GM21390 (cell line): ENCODE data around the gene PCDHB15.
"Not testable (repeated sequence)": the region's sequence is repeated elsewhere in the genome, so short reads cannot be mapped to it uniquely, and the experiment has no call there.

Source experiments
- ATAC-seq: cut with Tn5 transposase; IDR thresholded peaks from one replicate; pipeline ENCODE4 v1.9.1; 2021; ENCODE audit not compliant: unreplicated experiment

PCDHB15 gene

DNA sequence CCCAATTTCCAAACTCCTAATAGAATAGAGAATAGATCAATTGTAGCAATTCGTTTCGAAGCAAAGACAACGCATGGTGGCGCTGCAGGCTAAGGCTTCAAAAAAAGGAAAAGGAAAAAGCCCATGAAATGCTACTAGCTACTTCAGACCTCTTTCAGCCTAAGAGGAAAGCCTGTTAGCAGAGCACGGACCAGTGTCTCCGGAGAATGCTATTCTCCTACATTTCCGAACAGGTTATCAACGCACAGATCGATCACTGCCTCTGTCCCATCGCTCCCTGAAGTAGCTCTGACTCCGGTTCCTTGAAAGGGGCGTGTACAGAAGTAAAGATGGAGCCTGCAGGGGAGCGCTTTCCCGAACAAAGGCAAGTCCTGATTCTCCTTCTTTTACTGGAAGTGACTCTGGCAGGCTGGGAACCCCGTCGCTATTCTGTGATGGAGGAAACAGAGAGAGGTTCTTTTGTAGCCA lies at the start of gene PCDHB15:
TSS of gene PCDHB15 (plus strand) at position 146 of the 468 bp plus-strand sequence. CDS start at position 330, 184 bp downstream.
- ATAC-seq = no peak

DNA sequence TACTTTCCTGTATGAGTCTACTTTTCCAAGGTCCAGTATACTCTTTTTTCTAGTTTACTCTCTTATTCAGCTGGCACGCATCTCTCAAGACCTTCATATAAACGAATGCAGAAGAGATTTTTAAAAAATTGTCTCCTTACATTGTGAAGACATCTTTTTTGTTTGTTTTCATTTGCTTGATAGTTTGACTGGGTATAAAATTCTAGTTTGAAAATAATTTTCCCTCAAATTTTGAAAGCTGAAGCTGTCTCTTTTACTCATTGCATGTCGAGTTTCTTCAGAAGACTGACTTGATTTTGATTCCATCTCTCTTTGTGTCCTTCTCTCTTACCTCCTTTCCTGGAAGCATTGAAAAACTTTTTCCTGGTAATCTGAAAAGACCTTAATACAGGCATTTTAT lies 48.8 kb upstream of the PCDHB15 start:
- ATAC-seq = no peak

DNA sequence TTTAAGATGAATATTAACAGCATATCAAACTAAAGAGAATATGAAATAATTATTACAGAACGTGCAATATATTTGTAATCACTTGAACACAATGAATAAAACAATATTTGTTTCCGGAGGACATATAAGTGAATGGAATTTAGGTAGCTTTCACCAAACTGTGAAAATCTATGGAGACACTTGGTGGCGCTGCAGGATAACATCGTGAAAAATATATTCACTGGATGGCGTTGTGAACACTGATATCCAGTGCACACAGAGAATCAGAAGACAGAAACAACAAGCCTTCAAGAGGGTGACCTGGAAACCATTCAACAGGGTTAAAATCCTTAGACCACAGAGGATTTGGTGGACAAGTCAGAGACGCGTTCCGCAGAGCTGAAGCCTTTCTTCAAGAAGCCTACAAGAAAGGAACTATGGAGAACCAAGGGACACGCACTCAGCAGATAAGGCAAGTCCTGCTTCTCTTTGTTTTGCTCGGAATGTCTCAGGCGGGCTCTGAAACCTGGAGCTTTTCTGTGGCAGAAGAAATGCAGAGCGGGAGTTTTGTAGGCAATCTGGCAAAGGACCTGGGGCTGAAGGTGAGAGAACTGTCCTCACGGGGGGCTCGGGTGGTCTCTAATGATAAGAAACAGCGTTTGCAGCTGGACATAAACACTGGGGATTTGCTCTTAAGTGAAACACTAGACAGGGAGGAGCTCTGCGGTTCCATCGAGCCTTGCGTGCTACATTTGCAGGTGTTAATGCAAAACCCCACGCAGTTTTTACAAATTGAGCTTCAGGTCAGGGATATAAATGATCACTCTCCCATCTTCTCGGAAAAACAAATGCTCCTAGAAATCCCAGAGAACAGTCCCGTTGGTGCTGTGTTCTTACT lies 45.6 kb upstream of the PCDHB15 start, which contains the start of gene PCDHB11:
TSS of gene PCDHB11 (plus strand) at position 269 of the 877 bp plus-strand sequence. CDS start at position 417, 148 bp downstream.
- no peak for ATAC-seq

DNA sequence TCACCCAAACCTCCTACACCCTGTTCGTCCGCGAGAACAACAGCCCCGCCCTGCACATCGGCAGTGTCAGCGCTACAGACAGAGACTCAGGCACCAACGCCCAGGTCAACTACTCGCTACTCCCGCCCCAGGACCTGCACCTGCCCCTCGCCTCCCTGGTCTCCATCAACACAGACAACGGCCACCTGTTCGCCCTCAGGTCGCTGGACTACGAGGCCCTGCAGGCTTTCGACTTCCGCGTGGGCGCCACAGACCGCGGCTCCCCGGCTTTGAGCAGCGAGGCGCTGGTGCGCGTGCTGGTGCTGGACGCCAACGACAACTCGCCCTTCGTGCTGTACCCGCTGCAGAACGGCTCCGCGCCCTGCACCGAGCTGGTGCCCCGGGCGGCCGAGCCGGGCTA lies 44.1 kb upstream of the PCDHB15 start:
- not testable (repeated sequence) for ATAC-seq

DNA sequence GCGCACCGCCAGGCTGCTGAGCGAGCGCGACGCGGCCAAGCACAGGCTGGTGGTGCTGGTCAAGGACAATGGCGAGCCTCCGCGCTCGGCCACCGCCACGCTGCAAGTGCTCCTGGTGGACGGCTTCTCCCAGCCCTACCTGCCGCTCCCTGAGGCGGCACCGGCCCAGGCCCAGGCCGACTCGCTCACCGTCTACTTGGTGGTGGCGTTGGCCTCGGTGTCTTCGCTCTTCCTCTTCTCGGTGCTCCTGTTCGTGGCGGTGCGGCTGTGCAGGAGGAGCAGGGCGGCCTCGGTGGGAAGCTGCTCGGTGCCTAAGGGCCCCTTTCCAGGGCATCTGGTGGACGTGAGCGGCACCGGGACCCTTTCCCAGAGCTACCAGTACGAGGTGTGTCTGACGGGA lies 43.5 kb upstream of the PCDHB15 start:
- ATAC-seq = not testable (repeated sequence)

DNA sequence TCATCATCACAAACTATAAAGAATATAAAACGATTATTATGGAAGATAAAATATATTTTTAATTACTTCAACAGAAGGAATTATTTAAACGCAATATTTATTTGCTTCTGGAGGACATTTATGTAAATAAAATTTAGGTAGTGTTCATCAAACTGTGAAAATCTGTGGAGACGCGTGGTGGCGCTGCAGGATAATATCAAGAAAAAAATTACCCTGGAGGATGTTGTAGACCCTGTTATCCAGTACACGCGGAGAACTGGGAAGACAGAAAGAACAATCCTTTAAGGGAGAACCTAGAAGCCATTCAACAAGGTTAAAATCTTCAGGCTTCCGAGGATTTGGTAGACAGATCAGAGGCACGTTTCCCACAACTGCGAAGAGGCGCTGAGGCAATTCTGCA lies 36.7 kb upstream of the PCDHB15 start, which contains the start of gene PCDHB12:
TSS of gene PCDHB12 (plus strand) at position 242 of the 400 bp plus-strand sequence. CDS start 189 bp downstream, outside the sequence.
- no peak for ATAC-seq

DNA sequence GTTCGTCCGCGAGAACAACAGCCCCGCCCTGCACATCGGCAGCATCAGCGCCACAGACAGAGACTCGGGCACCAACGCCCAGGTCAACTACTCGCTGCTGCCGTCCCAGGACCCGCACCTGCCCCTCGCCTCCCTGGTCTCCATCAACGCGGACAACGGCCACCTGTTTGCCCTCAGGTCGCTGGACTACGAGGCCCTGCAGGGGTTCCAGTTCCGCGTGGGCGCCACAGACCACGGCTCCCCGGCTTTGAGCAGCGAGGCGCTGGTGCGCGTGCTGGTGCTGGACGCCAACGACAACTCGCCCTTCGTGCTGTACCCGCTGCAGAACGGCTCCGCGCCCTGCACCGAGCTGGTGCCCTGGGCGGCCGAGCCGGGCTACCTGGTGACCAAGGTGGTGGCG lies 34.9 kb upstream of the PCDHB15 start:
- ATAC-seq = not testable (repeated sequence)

DNA sequence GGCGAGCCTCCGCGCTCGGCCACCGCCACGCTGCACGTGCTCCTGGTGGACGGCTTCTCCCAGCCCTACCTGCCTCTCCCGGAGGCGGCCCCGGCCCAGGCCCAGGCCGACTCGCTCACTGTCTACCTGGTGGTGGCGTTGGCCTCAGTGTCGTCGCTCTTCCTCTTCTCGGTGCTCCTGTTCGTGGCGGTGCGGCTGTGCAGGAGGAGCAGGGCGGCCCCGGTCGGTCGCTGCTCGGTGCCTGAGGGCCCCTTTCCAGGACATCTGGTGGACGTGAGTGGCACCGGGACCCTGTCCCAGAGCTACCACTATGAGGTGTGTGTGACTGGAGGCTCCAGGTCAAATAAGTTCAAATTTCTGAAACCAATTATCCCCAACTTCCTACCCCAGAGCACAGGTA lies 34.3 kb upstream of the PCDHB15 start:
- not testable (repeated sequence) for ATAC-seq

DNA sequence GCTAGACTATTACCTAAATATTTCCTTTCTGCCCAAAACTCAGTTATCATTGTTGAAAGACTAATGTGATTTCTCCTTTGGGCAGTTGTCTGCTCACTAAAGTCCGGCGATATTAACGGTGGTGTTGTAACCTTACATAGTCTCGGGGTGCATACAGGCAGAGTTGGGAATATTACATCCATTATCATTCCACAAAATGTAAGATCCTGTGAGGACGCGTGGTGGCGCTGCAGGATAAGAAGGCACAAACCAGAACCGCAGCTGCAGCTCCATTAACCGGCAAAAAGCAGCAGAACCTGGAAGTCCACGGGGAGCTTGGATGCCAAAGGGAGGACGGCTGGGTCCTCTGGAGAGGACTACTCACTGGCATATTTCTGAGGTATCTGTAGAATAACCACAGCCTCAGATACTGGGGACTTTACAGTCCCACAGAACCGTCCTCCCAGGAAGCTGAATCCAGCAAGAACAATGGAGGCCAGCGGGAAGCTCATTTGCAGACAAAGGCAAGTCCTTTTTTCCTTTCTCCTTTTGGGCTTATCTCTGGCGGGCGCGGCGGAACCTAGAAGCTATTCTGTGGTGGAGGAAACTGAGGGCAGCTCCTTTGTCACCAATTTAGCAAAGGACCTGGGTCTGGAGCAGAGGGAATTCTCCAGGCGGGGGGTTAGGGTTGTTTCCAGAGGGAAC lies 31.4 kb upstream of the PCDHB15 start, which contains the start of gene PCDHB13:
TSS of gene PCDHB13 (plus strand) at position 264 of the 684 bp plus-strand sequence. CDS start at position 469, 205 bp downstream.
- ATAC-seq = not testable (repeated sequence)

DNA sequence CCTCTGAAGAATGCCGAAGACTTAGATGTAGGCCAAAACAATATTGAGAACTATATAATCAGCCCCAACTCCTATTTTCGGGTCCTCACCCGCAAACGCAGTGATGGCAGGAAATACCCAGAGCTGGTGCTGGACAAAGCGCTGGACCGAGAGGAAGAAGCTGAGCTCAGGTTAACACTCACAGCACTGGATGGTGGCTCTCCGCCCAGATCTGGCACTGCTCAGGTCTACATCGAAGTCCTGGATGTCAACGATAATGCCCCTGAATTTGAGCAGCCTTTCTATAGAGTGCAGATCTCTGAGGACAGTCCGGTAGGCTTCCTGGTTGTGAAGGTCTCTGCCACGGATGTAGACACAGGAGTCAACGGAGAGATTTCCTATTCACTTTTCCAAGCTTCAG lies 30.6 kb upstream of the PCDHB15 start:
- ATAC-seq = not testable (repeated sequence)

DNA sequence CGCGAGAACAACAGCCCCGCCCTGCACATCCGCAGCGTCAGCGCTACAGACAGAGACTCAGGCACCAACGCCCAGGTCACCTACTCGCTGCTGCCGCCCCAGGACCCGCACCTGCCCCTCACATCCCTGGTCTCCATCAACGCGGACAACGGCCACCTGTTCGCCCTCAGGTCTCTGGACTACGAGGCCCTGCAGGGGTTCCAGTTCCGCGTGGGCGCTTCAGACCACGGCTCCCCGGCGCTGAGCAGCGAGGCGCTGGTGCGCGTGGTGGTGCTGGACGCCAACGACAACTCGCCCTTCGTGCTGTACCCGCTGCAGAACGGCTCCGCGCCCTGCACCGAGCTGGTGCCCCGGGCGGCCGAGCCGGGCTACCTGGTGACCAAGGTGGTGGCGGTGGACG lies 29.7 kb upstream of the PCDHB15 start:
- ATAC-seq = not testable (repeated sequence)

DNA sequence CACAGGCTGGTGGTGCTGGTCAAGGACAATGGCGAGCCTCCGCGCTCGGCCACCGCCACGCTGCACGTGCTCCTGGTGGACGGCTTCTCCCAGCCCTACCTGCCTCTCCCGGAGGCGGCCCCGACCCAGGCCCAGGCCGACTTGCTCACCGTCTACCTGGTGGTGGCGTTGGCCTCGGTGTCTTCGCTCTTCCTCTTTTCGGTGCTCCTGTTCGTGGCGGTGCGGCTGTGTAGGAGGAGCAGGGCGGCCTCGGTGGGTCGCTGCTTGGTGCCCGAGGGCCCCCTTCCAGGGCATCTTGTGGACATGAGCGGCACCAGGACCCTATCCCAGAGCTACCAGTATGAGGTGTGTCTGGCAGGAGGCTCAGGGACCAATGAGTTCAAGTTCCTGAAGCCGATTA lies 29.2 kb upstream of the PCDHB15 start:
- ATAC-seq = not testable (repeated sequence)

DNA sequence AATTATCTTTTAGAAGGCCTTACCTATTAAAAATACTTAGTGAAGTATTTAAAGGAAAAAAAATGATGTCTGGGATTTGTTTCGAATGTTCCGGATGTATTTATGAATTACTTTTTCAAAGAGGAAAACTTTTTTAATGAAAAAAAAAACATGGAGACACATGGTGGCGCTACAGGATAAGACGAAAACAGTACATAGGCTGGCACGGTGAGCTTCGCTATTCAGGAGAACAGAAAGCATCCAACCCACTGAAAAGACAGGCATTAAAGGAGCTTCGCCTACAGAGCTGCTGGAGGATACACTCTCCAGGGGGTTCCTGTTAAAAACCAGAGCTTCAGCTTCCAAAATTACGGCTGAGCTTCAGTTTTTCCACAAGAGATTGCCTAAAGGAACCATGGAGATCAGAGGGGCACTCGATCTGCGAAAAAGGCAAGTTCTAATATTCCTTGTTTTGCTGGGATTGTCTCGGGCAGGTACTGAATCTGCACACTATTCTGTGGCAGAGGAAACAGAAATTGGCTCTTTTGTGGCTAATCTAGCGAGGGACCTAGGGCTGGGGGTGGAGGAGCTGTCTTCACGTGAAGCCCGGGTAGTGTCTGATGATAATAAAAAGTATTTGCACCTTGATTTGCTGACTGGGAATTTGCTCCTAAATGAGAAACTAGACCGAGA lies 21.9 kb upstream of the PCDHB15 start, which contains the start of gene PCDHB14:
TSS of gene PCDHB14 (plus strand) at position 232 of the 672 bp plus-strand sequence. CDS start at position 395, 163 bp downstream.
- no peak for ATAC-seq

DNA sequence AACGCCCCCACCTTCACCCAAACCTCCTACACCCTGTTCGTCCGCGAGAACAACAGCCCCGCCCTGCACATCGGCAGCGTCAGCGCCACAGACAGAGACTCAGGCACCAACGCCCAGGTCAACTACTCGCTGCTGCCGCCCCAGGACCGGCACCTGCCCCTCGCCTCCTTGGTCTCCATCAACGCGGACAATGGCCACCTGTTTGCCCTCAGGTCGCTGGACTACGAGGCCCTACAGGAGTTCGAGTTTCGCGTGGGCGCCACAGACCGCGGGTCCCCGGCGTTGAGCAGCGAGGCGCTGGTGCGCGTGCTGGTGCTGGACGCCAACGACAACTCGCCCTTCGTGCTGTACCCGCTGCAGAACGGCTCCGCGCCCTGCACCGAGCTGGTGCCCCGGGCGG lies 20.4 kb upstream of the PCDHB15 start:
- ATAC-seq = not testable (repeated sequence)

DNA sequence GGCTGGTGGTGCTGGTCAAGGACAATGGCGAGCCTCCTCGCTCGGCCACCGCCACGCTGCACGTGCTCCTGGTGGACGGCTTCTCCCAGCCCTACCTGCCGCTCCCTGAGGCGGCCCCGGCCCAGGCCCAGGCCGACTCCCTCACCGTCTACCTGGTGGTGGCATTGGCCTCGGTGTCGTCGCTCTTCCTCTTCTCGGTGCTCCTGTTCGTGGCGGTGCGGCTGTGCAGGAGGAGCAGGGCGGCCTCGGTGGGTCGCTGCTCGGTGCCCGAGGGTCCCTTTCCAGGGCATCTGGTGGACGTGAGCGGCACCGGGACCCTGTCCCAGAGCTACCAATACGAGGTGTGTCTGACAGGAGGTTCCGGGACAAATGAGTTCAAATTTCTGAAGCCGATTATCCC lies 19.8 kb upstream of the PCDHB15 start:
- not testable (repeated sequence) for ATAC-seq

DNA sequence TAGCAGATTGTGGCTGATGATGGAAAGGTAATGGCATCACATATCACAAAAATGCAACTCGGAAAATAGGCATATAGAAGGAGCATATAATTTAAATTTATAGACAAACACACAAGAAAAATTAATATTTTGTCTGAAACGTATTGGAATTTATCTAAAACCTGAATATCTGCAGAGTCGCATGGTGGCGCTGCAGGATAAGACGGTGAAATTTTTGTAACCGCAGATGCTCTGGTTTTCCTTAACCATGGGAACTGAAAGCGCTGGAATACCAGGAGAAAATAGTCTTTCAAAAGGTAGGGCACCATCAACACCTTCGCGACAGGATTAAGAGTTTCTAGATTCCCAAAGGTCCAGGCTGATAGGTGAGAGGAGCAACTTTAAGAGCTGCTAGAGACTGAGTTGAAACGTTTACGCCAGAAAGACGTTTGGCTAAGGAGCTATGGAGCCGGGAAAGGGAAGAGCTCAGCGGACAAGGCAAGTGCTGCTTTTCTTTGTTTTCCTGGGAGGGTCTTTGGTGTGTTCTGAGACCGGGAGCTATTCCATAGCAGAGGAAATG lies 11.0 kb upstream of the PCDHB15 start:
- no peak for ATAC-seq

DNA sequence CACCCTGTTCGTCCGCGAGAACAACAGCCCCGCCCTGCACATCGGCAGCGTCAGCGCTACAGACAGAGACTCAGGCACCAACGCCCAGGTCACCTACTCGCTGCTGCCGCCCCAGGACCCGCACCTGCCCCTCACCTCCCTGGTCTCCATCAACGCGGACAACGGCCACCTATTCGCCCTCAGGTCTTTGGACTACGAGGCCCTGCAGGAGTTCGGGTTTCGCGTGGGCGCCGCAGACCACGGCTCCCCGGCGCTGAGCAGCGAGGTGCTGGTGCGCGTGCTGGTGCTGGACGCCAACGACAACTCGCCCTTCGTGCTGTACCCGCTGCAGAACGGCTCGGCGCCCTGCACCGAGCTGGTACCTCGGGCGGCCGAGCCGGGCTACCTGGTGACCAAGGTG lies 9.3 kb upstream of the PCDHB15 start:
- not testable (repeated sequence) for ATAC-seq

DNA sequence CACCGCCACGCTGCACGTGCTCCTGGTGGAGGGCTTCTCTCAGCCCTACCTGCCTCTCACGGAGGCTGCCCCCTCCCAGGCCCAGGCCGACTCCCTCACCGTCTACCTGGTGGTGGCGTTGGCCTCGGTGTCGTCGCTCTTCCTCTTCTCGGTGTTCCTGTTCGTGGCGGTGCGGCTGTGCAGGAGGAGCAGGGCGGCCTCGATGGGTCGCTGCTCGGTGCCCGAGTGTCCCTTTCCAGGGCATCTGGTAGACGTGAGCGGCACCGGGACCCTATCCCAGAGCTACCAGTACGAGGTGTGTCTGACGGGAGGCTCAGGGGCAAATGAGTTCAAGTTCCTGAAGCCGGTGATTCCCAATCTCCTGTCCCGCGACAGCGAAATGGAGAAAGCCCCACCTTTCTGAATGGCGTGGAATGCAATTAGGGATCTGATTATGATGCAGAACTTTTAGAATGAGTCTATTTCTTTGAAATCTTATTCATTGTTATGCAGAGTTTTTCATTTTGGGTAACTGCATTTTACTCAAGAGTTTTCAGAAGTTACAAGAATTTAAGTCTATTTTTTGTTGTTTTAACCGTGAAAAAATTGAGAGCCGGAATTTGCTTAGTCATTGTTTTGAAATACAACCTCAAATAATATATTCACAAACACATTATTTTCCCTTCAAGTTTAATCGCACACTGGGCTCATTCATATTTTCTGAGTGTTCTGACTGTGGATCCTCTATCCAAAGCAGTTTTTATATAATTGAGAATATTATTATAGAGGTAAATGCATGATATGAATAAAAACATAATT lies 8.5 kb upstream of the PCDHB15 start:
- ATAC-seq = no peak

DNA sequence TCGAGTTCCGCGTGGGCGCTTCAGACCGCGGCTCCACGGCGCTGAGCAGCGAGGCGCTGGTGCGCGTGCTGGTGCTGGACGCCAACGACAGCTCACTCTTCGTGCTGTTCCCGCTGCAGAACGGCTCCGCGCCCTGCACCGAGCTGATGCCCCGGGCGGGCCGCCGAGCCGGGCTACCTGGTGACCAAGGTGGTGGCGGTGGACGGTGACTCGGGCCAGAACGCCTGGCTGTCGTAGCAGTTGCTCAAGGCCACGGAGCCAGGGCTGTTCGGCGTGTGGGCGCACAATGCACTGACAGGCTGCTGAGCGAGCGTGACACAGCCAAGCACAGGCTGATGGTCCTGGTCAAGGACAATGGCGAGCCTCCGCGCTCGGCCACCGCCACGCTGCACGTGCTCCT lies 3.7 kb upstream of the PCDHB15 start:
- ATAC-seq = no peak

DNA sequence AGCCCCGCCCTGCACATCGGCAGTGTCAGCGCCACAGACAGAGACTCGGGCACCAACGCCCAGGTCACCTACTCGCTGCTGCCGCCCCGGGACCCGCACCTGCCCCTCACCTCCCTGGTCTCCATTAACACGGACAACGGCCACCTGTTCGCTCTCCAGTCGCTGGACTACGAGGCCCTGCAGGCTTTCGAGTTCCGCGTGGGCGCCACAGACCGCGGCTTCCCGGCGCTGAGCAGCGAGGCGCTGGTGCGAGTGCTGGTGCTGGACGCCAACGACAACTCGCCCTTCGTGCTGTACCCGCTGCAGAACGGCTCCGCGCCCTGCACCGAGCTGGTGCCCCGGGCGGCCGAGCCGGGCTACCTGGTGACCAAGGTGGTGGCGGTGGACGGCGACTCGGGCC lies 1.8 kb downstream of the PCDHB15 start:
- ATAC-seq = not testable (repeated sequence)
